GM13977 (cell line): ENCODE results near the gene MED4.
A peak's percentile ranks its signal among the peaks of the same experiment; 100 is the strongest.

Source experiments
- DNase-seq: peaks from one replicate; pipeline ENCODE4 v3.0.0; 2012; ENCODE audit warnings: low spot score
- CTCF ChIP-seq: IDR thresholded peaks from 2 replicates; pipeline ENCODE4 v1.5.1; 2012; ENCODE audit warnings: mild to moderate bottlenecking, control low read depth; ENCODE audit not compliant: insufficient read depth; ENCODE audit errors: extremely low read depth, missing control alignments
- in situ Hi-C: fragments of 300-500 bp; cut with MboI; formaldehyde crosslinking; loops from one replicate; pipeline ENCODE4 v1.12.0; 2022; ENCODE audit warnings: low sequenced_read_pairs, low pct_unique_long_range_greater_than_20kb, mixed read lengths, inconsistent platforms; ENCODE audit not compliant: unreplicated experiment

Gene MED4

GRCh38 chr13:48097793-48098192 is 2.9 kb upstream of the MED4 start:
- DNase-seq, result no peak
- TF ChIP-seq CTCF, result no peak
- in situ Hi-C loops, result no loop called here

GRCh38 chr13:48096670-48097069 is 1.8 kb upstream of the MED4 start:
- TF ChIP-seq CTCF, result no peak
- DNase-seq, result no peak
- in situ Hi-C loops, result no loop called here

GRCh38 chr13:48094404-48094780 is 512 bp downstream of the MED4 start:
- no peak for TF ChIP-seq CTCF
- peak; percentile 14 for DNase-seq
- in situ Hi-C loops, result no loop called here

- DNase-seq, result no peak
- TF ChIP-seq CTCF, result no peak
- in situ Hi-C loops, result no loop called here
Observed at GRCh38 chr13:48093588-48093987, 1.3 kb downstream of the MED4 start.

- in situ Hi-C loops, result no loop called here
- TF ChIP-seq CTCF, result no peak
- no peak for DNase-seq
Observed at GRCh38 chr13:48086272-48086671, 8.6 kb downstream of the MED4 start.

GRCh38 chr13:48081739-48082138 is 13.2 kb downstream of the MED4 start:
- DNase-seq, result no peak
- in situ Hi-C loops, result no loop called here
- TF ChIP-seq CTCF, result no peak

- peak; percentile 52 for DNase-seq
- in situ Hi-C loops, result no loop called here
- TF ChIP-seq CTCF, result peak; percentile 41
Observed at GRCh38 chr13:48078251-48078656, 16.6 kb downstream of the MED4 start.
